Activated naive CD8-positive, alpha-beta T cell treated with anti-CD3 and anti-CD28 coated beads for 36 hours (primary cell): ENCODE results near the gene KRTAP4-7. TPM values are rescaled to one million over a fixed set of nuclear protein-coding genes. Genes with fewer than 3 reads are reported as not detected.
"Not testable (repeated sequence)": the region's sequence is repeated elsewhere in the genome, so short reads cannot be mapped to it uniquely, and the experiment has no call there.

Source experiments
- DNase-seq: peaks from one replicate; pipeline ENCODE4 v3.0.0; 2021
- H3K27ac Mint-ChIP-seq: one replicate; pipeline ENCODE4 v1.8.0; 2022; ENCODE audit warnings: mild to moderate bottlenecking, moderate library complexity, mixed read lengths
- H3K27me3 Mint-ChIP-seq: one replicate; pipeline ENCODE4 v1.8.0; 2022; ENCODE audit warnings: mild to moderate bottlenecking, mixed read lengths
- H3K36me3 Mint-ChIP-seq: one replicate; pipeline ENCODE4 v1.8.0; 2021; ENCODE audit warnings: mild to moderate bottlenecking, mixed read lengths
- H3K4me1 Mint-ChIP-seq: one replicate; pipeline ENCODE4 v1.8.0; 2021; ENCODE audit warnings: mixed read lengths
- H3K4me3 Mint-ChIP-seq: one replicate; pipeline ENCODE4 v1.8.0; 2022; ENCODE audit warnings: mild to moderate bottlenecking, moderate library complexity, mixed read lengths
- H3K9me3 Mint-ChIP-seq: one replicate; pipeline ENCODE4 v1.8.0; 2022; ENCODE audit warnings: mixed read lengths
- total RNA-seq, 2 experiments: library from RNA; stranded (reverse); gene quantifications; one replicate each; pipeline ENCODE4 v1.2.3, GENCODE V29; 2021

Gene KRTAP4-7
- total RNA-seq, 2 experiments from 2014 or later: not detected

DNA sequence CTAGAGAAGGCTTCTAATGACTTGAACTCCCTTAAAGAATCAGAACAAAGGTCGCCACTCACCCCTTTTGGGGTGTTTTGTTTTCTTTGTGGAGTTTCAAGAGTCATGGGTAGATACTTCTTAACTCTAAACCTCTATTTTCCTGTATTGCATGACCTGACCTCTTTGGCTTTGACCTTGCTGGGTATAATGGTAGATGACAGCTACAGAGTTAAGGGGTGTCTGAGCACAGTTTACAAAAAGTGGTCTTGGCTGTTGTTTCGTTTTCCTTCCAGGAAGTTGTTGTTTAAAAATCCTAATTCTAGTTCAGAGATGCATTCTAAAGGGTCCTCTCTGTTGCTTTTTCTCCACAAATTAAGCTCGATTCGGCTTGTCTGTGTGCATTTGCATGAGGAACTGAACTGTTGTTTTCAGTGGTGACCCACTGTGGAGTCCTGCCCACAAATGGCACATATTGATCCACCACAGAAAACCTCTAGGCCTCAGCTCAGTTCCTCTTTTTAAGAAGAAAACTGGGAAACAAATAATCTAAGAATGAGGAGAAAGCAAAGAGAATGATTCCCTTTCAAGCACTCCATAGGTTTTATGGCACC, 4.9 kb downstream of the KRTAP4-7 start:
- H3K27ac Mint-ChIP-seq, H3K27me3 Mint-ChIP-seq, H3K36me3 Mint-ChIP-seq: not testable (repeated sequence)

DNA sequence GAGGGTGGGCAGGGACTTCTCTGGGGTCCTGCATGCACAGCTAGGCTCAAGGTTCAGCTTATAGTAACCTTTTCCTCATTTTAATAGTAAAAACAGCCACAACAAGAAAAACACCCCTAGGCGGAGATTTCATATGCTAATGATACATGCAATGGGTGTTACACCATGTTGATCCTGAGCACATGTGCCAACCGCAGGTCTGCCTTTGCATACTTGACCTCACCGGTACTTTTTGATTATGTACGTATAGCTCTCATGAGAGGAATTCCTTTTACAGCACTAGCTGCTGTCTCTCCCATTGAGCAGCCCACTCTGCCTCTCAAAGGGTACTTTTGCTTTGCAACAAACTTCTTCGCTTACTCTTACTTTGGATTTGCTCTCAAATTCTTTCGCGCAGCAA, 12.1 kb downstream of the KRTAP4-7 start:
- Mint-ChIP-seq H3K9me3 (peaks cover 4% of the 10 kb centered on the region), H3K4me3 (no peak overlapping the region), H3K27ac (no peak overlapping the region), H3K36me3 (no peaks in the 10 kb centered on the region), H3K27me3 (peaks cover 3% of the 10 kb centered on the region), H3K4me1 (peaks cover 8% of the 10 kb centered on the region)
- no peak for DNase-seq

More for the DNA sequence above, 4.9 kb downstream of the KRTAP4-7 start:
- not testable (repeated sequence) for H3K9me3 Mint-ChIP-seq, H3K4me1 Mint-ChIP-seq, DNase-seq, H3K4me3 Mint-ChIP-seq

DNA sequence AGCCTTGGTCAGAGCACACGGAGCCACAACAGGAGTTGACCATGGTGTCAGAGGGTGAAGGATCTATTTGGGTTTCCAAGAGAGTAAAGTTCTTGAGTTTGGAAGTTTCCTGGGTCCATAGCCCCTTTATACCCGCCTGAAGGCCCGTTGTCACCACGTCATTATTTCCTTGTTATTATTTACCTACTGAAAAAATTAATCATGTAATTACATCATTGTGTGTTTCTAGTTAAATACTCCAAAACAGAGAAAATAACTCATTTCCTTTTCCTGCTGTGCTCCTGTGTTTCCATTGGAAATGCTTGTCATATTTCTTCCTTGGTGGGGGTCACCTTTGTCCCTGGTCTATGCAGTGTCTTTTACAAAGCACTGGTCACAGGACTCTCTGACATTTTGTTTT, 14.1 kb downstream of the KRTAP4-7 start, which contains the start of gene KRTAP4-8:
KRTAP4-8 (minus strand) TSS at position 101 of the 400 bp plus-strand sequence; CDS start at position 43, 58 bp downstream.
- peaks cover 9% of the 10 kb centered on the region for H3K4me1 Mint-ChIP-seq
- no peak within 1 kb of the TSS for H3K27ac Mint-ChIP-seq
- H3K9me3 Mint-ChIP-seq: peaks cover under 1% of the 10 kb centered on the region
- no peak for DNase-seq
- H3K4me3 Mint-ChIP-seq: no peak within 1 kb of the TSS
- no peaks in the 10 kb centered on the region for H3K36me3 Mint-ChIP-seq
- peaks cover 3% of the 10 kb centered on the region for H3K27me3 Mint-ChIP-seq

DNA sequence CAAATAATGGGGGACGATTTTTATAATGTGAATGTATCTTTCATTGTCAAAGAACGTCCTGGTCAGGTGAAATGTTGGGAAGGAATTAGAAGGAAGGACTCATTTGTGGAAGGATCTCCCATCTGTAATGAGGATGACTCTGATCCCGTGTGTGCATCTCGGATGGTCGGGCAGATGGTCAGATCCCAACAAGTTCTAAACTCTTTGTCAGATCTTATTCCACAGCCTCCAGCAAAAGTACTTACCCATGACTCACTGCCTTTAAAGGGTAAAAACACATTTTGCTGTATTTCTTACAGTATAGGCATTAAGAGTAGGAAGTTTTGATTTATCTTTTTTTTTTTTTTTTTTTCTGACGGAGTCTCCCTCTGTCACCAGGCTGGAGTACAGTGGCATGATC, 14.5 kb downstream of the KRTAP4-7 start:
- Mint-ChIP-seq H3K4me3 (no peak overlapping the region), H3K36me3 (no peaks in the 10 kb centered on the region), H3K4me1 (peaks cover 9% of the 10 kb centered on the region), H3K27ac (no peak overlapping the region), H3K27me3 (peaks cover 3% of the 10 kb centered on the region), H3K9me3 (no peaks in the 10 kb centered on the region)
- DNase-seq: no peak

DNA sequence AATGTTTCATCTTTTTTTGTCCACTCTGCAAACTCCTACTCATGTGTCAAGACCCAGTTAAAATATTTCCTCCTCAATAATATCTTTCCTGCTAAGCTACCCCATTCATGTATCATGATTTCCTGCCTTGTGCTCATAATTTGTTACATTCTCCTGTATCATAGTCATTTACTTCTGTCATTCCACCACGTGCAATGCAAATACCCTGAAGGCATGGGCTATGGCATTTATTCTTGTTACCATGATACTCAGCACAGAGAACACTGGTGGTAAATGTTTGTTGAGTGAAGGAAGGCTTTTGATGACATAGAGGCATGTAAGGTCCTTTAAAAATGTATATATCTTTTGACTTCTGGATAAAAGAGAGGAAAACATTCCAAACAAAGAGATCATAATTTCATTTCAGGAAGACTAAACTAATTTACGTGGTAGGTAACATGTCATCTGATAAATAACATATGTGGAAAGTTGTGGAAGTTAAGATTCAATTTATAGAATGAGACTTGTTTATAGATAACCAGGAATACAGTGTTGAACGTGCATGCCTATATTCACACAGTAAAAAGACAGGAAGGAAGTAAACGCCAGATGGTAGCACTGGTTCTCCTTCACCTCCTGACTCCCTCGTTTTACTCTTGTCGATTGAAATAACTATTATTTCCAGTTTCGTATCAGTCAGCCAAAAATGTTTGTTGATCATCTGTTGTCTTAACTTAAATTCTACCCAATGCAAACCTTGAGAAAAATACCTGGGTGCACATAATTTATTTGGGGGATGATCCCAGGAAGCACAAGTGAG, 15.9 kb downstream of the KRTAP4-7 start:
- H3K27ac Mint-ChIP-seq, H3K4me3 Mint-ChIP-seq, H3K27me3 Mint-ChIP-seq, H3K36me3 Mint-ChIP-seq, DNase-seq, H3K4me1 Mint-ChIP-seq, H3K9me3 Mint-ChIP-seq: not testable (repeated sequence)

DNA sequence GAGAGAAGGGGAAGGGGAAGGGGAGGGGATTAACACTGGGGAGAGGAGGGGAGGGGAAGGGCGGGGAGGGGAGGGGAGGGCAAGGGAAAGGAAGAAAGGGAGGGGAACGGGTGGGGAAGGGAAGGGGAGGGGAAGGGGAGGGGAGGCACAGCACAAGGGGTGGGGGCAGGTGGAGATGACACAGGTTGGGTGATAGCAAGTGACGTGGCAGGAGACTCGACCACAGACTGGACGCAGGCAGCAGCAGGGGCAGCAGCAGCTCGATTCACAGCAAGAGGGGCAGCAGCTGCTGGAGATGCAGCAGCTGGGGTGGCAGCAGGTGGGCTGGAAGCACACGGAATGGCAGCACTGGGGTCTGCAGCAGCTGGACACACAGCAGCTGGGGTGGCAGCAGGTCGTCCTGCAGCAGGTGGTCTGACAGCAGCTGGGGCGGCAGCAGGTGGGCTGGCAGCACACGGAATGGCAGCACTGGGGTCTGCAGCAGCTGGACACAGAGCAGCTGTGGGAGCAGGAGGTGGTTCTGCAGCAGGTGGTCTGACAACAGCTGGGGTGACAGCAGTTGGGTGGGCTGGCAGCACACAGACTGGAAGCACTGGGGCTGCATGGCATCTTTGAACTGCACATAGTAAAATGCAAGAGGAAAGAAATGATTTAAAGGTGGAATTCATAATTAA, 17.8 kb downstream of the KRTAP4-7 start, which contains the start of gene KRTAP4-16:
KRTAP4-16 (minus strand) TSS at position 624 of the 674 bp plus-strand sequence; CDS start at position 624, 0 bp downstream.
- H3K9me3 Mint-ChIP-seq: no peaks in the 10 kb centered on the region
- H3K4me3 Mint-ChIP-seq: no peak within 1 kb of the TSS
- H3K4me1 Mint-ChIP-seq: peaks cover 9% of the 10 kb centered on the region
- H3K36me3 Mint-ChIP-seq: no peaks in the 10 kb centered on the region
- no peak for DNase-seq
- H3K27me3 Mint-ChIP-seq: peaks cover 6% of the 10 kb centered on the region
- no peak within 1 kb of the TSS for H3K27ac Mint-ChIP-seq

DNA sequence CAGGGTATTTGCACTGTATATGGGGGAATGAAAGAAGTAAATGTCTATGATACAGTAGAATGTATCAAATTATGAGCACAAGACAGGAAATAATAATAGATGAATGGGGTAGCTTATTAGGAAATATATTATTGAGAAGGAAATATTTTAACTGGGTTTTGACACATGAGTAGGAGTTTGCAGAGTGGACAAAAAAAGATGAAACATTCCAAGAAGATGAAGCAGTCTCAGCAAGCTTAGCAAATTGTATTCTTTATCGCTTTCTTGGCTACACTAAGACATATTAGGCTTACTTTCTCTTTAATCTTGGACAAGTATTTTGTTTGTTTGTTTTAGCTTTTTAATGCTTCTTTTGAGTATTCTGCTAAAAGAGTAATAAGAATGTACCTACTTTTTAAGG, 19.9 kb downstream of the KRTAP4-7 start:
- Mint-ChIP-seq H3K36me3 (no peaks in the 10 kb centered on the region), H3K27me3 (peaks cover 3% of the 10 kb centered on the region), H3K4me1 (peaks cover 17% of the 10 kb centered on the region), H3K4me3 (no peak overlapping the region), H3K27ac (no peak overlapping the region), H3K9me3 (no peaks in the 10 kb centered on the region)
- no peak for DNase-seq

DNA sequence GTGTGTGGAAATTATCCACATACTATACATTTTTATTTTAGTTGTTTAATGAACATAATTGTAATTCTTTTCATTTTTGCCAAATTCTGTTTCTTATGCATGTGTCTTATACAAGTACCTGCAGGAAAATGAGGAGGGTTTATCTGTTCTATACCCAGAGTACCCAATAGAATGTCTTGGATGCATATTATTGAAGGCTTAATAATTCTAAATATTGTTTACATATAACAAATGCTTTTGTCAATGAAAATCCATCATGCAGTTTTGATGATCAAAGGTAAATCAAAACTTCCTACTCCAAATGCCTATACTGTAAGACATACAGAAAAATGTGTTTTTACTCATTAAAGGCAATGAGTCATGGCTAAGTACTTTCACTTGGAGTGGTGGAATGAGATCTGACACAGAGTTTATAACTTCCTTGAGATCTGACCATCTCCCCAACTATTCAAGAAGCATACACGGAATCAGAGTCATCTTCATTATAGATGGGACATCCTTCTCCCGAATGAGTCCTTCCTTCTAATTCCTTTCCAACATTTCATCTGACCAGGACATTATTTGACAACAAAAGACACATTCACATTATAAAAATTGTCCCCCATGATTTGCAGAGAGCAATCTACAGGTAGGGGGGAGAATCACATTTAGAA, 20.6 kb downstream of the KRTAP4-7 start:
- not testable (repeated sequence) for DNase-seq, H3K36me3 Mint-ChIP-seq, H3K27ac Mint-ChIP-seq, H3K4me3 Mint-ChIP-seq, H3K9me3 Mint-ChIP-seq, H3K27me3 Mint-ChIP-seq
- peaks cover 18% of the 10 kb centered on the region for H3K4me1 Mint-ChIP-seq

DNA sequence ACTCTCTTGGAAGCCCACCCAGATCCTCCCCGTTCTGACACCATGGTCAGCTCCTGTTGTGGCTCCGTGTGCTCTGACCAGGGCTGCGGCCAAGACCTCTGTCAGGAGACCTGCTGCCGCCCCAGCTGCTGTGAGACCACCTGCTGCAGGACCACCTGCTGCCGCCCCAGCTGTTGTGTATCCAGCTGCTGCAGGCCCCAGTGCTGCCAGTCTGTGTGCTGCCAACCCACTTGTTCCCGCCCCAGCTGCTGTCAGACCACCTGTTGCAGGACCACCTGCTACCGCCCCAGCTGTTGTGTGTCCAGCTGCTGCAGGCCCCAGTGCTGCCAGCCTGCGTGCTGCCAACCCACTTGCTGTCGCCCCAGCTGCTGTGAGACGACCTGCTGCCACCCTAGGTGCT, 21.4 kb downstream of the KRTAP4-7 start, which contains the start of gene KRTAP4-9:
KRTAP4-9 (plus strand) TSS at position 43 of the 400 bp plus-strand sequence; CDS start at position 43, 0 bp downstream.
- not testable (repeated sequence) for H3K27me3 Mint-ChIP-seq, H3K9me3 Mint-ChIP-seq, H3K27ac Mint-ChIP-seq, H3K36me3 Mint-ChIP-seq, H3K4me3 Mint-ChIP-seq, DNase-seq
- peaks cover 14% of the 10 kb centered on the region for H3K4me1 Mint-ChIP-seq

DNA sequence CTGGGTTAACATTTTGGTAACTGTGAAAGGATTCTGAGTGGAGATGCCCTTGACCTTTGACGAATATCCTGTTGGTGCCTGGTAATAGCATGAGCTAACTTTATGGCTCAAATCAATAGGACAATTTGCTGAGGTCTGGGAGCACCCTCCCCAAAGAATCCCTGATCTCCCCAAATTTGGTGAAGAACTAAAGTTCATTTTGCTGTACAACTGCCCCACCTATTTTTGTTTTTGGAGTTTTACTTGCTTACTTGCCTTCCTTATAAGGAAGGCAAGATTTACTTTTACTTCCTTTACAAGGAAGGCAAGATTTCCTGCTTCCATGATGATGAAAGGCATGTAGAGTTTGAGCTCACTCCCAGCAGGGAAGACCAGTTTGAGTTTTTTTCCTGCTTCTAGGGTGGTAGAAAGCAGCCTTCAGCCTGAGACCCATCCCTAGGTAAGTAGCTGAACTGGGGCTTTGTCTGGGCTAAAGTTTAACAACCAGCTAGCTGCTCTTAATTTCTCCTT, 24.0 kb downstream of the KRTAP4-7 start:
- no peaks in the 10 kb centered on the region for H3K36me3 Mint-ChIP-seq

DNA sequence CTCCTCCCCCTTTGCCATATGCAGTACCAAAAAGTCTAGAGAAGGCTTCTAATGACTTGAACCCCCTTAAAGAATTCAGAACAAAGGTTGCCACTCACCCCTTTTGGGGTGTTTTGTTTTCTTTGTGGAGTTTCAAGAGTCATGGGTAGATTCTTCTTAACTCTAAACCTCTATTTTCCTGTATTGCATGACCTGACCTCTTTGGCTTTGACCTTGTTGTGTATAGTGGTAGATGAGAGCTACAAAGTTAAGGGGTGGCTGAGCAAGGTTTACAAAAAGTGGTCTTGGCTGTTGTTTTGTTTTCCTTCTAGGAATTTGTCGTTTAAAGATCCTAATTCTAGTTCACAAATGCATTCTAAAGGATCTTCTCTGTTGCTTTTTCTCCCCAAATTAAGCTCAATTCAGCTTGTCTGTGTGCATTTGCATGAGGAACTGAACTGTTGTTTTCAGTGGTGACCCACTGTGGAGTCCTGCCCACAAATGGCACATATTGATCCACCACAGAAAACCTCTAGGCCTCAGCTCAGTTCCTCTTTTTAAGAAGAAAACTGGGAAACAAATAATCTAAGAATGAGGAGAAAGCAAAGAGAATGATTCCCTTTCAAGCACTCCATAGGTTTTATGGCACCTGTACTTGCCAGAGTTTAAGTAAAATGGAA, 24.9 kb downstream of the KRTAP4-7 start:
- H3K9me3 Mint-ChIP-seq, H3K27ac Mint-ChIP-seq, H3K27me3 Mint-ChIP-seq, H3K36me3 Mint-ChIP-seq, H3K4me3 Mint-ChIP-seq, DNase-seq: not testable (repeated sequence)
- peaks cover 13% of the 10 kb centered on the region for H3K4me1 Mint-ChIP-seq

More for the DNA sequence above, 24.0 kb downstream of the KRTAP4-7 start:
- peaks cover 13% of the 10 kb centered on the region for H3K4me1 Mint-ChIP-seq
- DNase-seq: no peak
- H3K27ac Mint-ChIP-seq: no peak overlapping the region
- H3K9me3 Mint-ChIP-seq: peaks cover 7% of the 10 kb centered on the region
- peaks cover 3% of the 10 kb centered on the region for H3K27me3 Mint-ChIP-seq
- no peak overlapping the region for H3K4me3 Mint-ChIP-seq

DNA sequence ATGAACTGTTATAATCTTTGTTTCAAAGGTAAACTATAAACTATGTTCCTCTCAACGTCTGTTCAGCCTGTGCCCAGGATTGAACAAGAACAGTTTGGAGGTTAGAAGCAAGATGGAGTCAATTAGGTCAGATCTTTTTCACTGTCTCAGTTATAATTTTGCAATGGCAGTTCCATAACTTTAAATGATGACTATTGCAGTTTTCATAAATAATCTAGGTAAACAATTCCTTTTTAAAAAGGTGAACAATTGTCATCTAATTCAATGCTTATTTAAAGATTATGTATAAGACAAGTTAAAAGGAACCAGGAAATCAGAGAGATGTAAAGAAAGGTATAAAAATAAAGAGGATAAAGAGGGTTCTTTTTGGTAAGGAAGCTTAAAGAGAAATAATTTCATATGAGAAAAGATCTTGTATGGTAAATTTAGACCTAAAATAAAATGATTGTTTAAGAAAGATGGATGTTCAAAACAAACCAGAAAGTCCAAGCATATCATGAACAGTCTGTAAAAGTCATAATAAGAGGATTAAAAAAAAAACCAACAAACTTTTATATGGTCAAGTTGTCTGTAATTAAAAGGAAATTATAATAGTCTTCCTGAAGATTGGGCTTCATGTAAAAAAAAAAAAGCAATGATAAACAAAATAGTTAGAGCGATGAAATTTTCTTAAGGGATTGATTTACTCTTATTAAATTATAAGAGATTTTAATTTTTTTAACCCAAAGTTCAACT, 27.4 kb downstream of the KRTAP4-7 start:
- Mint-ChIP-seq H3K27ac (no peak overlapping the region), H3K27me3 (no peaks in the 10 kb centered on the region), H3K4me3 (no peak overlapping the region), H3K9me3 (peaks cover 7% of the 10 kb centered on the region), H3K4me1 (peaks cover 13% of the 10 kb centered on the region), H3K36me3 (no peaks in the 10 kb centered on the region)
- no peak for DNase-seq

DNA sequence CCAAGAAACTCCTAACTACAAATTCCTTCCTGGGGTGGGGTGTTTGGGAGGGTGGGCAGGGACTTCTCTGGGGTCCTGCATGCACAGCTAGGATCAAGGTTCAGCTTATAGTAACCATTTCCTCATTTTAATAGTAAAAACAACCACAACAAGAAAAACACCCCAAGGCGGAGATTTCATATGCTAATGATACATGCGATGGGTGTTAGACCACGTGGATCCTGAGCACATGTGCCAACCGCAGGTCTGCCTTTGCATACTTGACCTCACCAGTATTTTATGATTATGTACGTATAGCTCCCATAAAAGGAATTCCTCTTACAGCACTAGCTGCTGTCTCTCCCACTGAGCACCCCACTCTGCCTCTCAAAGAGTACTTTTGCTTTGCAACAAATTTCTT, 32.3 kb downstream of the KRTAP4-7 start:
- H3K4me3 Mint-ChIP-seq: no peak overlapping the region
- peaks cover 3% of the 10 kb centered on the region for H3K36me3 Mint-ChIP-seq
- no peak overlapping the region for H3K27ac Mint-ChIP-seq
- no peak for DNase-seq
- peaks cover 5% of the 10 kb centered on the region for H3K9me3 Mint-ChIP-seq
- no peaks in the 10 kb centered on the region for H3K27me3 Mint-ChIP-seq
- H3K4me1 Mint-ChIP-seq: peaks cover 18% of the 10 kb centered on the region
